Mammary epithelial cell (primary cell): ENCODE measurements around the gene SIRT1.

ENCODE experiments used
- CTCF ChIP-seq, 2 donors: IDR thresholded peaks in 1 of 2; conservative IDR thresholded peaks in 1 of 2; 2 replicates each; pipeline ENCODE4 v1.5.1; 2011 to 2012; ENCODE audit warnings: inconsistent platforms in 2 of 2, low read length in 2 of 2, mild to moderate bottlenecking in 2 of 2, control low read depth in 1 of 2, low read depth in 1 of 2; ENCODE audit not compliant: insufficient read depth in 1 of 2; ENCODE audit errors: extremely low read depth in 1 of 2
- EZH2 ChIP-seq: IDR thresholded peaks from 2 replicates; pipeline ENCODE4 v1.6.1; 2012; ENCODE audit warnings: low read length, inconsistent platforms, borderline replicate concordance

- TF ChIP-seq CTCF (conservative IDR thresholded peaks at IDR 0.05 in 1 of 2, IDR thresholded peaks at IDR 0.05 in 1 of 2; ENCODE audit: extremely low read depth in 1 of 2, insufficient read depth in 1 of 2, low read depth in 1 of 2, low read length in 2 of 2) = no peak
- no peak for TF ChIP-seq EZH2
Measured at GRCh38 chr10:67923551-67923950, 39.1 kb downstream of the SIRT1 start.
